Measurements from ENCODE around the gene SPON2.
A peak's percentile ranks its signal among the peaks of the same experiment; 100 is the strongest.

SPON2 gene

GRCh38 chr4:1160351-1160750 is 12.0 kb downstream of the SPON2 start:
- no peak overlapping the region for H3K4me3 ChIP-seq (ENCODE audit: low read length in 2 of 2)
- H3K4me1 ChIP-seq (ENCODE audit: control insufficient read depth, insufficient read depth, low read length) = peaks cover 5% of the 10 kb centered on the region
- no peaks in the 10 kb centered on the region for H3K36me3 ChIP-seq (ENCODE audit: control insufficient read depth in 2 of 2, insufficient read depth in 2 of 2, low read length in 2 of 2)
- H3K27me3 ChIP-seq (ENCODE audit: control insufficient read depth in 1 of 2, insufficient read depth in 2 of 2, low read length in 2 of 2) = no peaks in the 10 kb centered on the region
- H3K9me3 ChIP-seq (ENCODE audit: control insufficient read depth in 2 of 2, low read length in 2 of 2) = no peaks in the 10 kb centered on the region
- no peak overlapping the region for H3K27ac ChIP-seq (ENCODE audit: low read length)
- H3K9ac ChIP-seq (ENCODE audit: low read length in 2 of 2) = no peak overlapping the region

GRCh38 chr4:1156069-1156468 is 16.3 kb downstream of the SPON2 start:
- H3K4me1 ChIP-seq (ENCODE audit: control insufficient read depth, insufficient read depth, low read length) = peaks cover 11% of the 10 kb centered on the region
- peak overlapping the region; percentile 79 for H3K27ac ChIP-seq (ENCODE audit: low read length)
- no peak overlapping the region for H3K9ac ChIP-seq (ENCODE audit: low read length in 2 of 2)
- H3K27me3 ChIP-seq (ENCODE audit: control insufficient read depth in 1 of 2, insufficient read depth in 2 of 2, low read length in 2 of 2) = peaks cover 0 to 2% of the 10 kb centered on the region in 2 donors
- no peaks in the 10 kb centered on the region for H3K36me3 ChIP-seq (ENCODE audit: control insufficient read depth in 2 of 2, insufficient read depth in 2 of 2, low read length in 2 of 2)
- no peaks in the 10 kb centered on the region for H3K9me3 ChIP-seq (ENCODE audit: control insufficient read depth in 2 of 2, low read length in 2 of 2)
- H3K4me3 ChIP-seq (ENCODE audit: low read length in 2 of 2) = no peak overlapping the region

GRCh38 chr4:1155314-1155713 is 17.1 kb downstream of the SPON2 start:
- Histone ChIP-seq H3K4me3 (ENCODE audit: low read length in 2 of 2) (peak overlapping the region in 1 of 2 donors; percentile 47), H3K36me3 (ENCODE audit: control insufficient read depth in 2 of 2, insufficient read depth in 2 of 2, low read length in 2 of 2) (no peaks in the 10 kb centered on the region), H3K9me3 (ENCODE audit: control insufficient read depth in 2 of 2, low read length in 2 of 2) (no peaks in the 10 kb centered on the region), H3K4me1 (ENCODE audit: control insufficient read depth, insufficient read depth, low read length) (peaks cover 11% of the 10 kb centered on the region), H3K27me3 (ENCODE audit: control insufficient read depth in 1 of 2, insufficient read depth in 2 of 2, low read length in 2 of 2) (peaks cover 0 to 2% of the 10 kb centered on the region in 2 donors), H3K9ac (ENCODE audit: low read length in 2 of 2) (peak overlapping the region in 1 of 2 donors; percentile 51), H3K27ac (ENCODE audit: low read length) (peak overlapping the region; percentile 79)

GRCh38 chr4:1154523-1155182 is 17.7 kb downstream of the SPON2 start:
- Histone ChIP-seq H3K27ac (ENCODE audit: low read length) (peak overlapping the region; percentile 79), H3K9me3 (ENCODE audit: control insufficient read depth in 2 of 2, low read length in 2 of 2) (no peaks in the 10 kb centered on the region), H3K9ac (ENCODE audit: low read length in 2 of 2) (peak overlapping the region in 1 of 2 donors; percentile 51), H3K4me3 (ENCODE audit: low read length in 2 of 2) (peak overlapping the region; percentile 42 to 47), H3K36me3 (ENCODE audit: control insufficient read depth in 2 of 2, insufficient read depth in 2 of 2, low read length in 2 of 2) (no peaks in the 10 kb centered on the region), H3K27me3 (ENCODE audit: control insufficient read depth in 1 of 2, insufficient read depth in 2 of 2, low read length in 2 of 2) (peaks cover 0 to 2% of the 10 kb centered on the region in 2 donors), H3K4me1 (ENCODE audit: control insufficient read depth, insufficient read depth, low read length) (peaks cover 11% of the 10 kb centered on the region)

GRCh38 chr4:1154126-1154522 is 18.3 kb downstream of the SPON2 start:
- H3K36me3 ChIP-seq (ENCODE audit: control insufficient read depth in 2 of 2, insufficient read depth in 2 of 2, low read length in 2 of 2) = no peaks in the 10 kb centered on the region
- no peak overlapping the region for H3K9ac ChIP-seq (ENCODE audit: low read length in 2 of 2)
- H3K4me3 ChIP-seq (ENCODE audit: low read length in 2 of 2) = peak overlapping the region; percentile 42 to 47
- H3K9me3 ChIP-seq (ENCODE audit: control insufficient read depth in 2 of 2, low read length in 2 of 2) = no peaks in the 10 kb centered on the region
- H3K27ac ChIP-seq (ENCODE audit: low read length) = peak overlapping the region; percentile 79
- H3K4me1 ChIP-seq (ENCODE audit: control insufficient read depth, insufficient read depth, low read length) = peaks cover 11% of the 10 kb centered on the region
- H3K27me3 ChIP-seq (ENCODE audit: control insufficient read depth in 1 of 2, insufficient read depth in 2 of 2, low read length in 2 of 2) = peaks cover 0 to 2% of the 10 kb centered on the region in 2 donors

GRCh38 chr4:1153567-1154090 is 18.8 kb downstream of the SPON2 start:
- no peaks in the 10 kb centered on the region for H3K9me3 ChIP-seq (ENCODE audit: control insufficient read depth in 2 of 2, low read length in 2 of 2)
- H3K9ac ChIP-seq (ENCODE audit: low read length in 2 of 2) = no peak overlapping the region
- peaks cover 11% of the 10 kb centered on the region for H3K4me1 ChIP-seq (ENCODE audit: control insufficient read depth, insufficient read depth, low read length)
- no peak overlapping the region for H3K27ac ChIP-seq (ENCODE audit: low read length)
- no peak overlapping the region for H3K4me3 ChIP-seq (ENCODE audit: low read length in 2 of 2)
- no peaks in the 10 kb centered on the region for H3K36me3 ChIP-seq (ENCODE audit: control insufficient read depth in 2 of 2, insufficient read depth in 2 of 2, low read length in 2 of 2)
- peaks cover 0 to 2% of the 10 kb centered on the region in 2 donors for H3K27me3 ChIP-seq (ENCODE audit: control insufficient read depth in 1 of 2, insufficient read depth in 2 of 2, low read length in 2 of 2)

GRCh38 chr4:1152290-1152689 is 20.1 kb downstream of the SPON2 start:
- Histone ChIP-seq H3K9ac (ENCODE audit: low read length in 2 of 2) (no peak overlapping the region), H3K9me3 (ENCODE audit: control insufficient read depth in 2 of 2, low read length in 2 of 2) (no peaks in the 10 kb centered on the region), H3K4me1 (ENCODE audit: control insufficient read depth, insufficient read depth, low read length) (peaks cover 11% of the 10 kb centered on the region), H3K4me3 (ENCODE audit: low read length in 2 of 2) (no peak overlapping the region), H3K27ac (ENCODE audit: low read length) (no peak overlapping the region), H3K36me3 (ENCODE audit: control insufficient read depth in 2 of 2, insufficient read depth in 2 of 2, low read length in 2 of 2) (no peaks in the 10 kb centered on the region), H3K27me3 (ENCODE audit: control insufficient read depth in 1 of 2, insufficient read depth in 2 of 2, low read length in 2 of 2) (peaks cover 0 to 2% of the 10 kb centered on the region in 2 donors)

- Histone ChIP-seq H3K36me3 (ENCODE audit: control insufficient read depth in 2 of 2, insufficient read depth in 2 of 2, low read length in 2 of 2) (no peaks in the 10 kb centered on the region), H3K4me1 (ENCODE audit: control insufficient read depth, insufficient read depth, low read length) (peaks cover 11% of the 10 kb centered on the region), H3K9ac (ENCODE audit: low read length in 2 of 2) (no peak overlapping the region), H3K9me3 (ENCODE audit: control insufficient read depth in 2 of 2, low read length in 2 of 2) (no peaks in the 10 kb centered on the region), H3K27ac (ENCODE audit: low read length) (no peak overlapping the region), H3K4me3 (ENCODE audit: low read length in 2 of 2) (no peak overlapping the region), H3K27me3 (ENCODE audit: control insufficient read depth in 1 of 2, insufficient read depth in 2 of 2, low read length in 2 of 2) (peaks cover 0 to 2% of the 10 kb centered on the region in 2 donors)
Measured at GRCh38 chr4:1151541-1151940, 20.8 kb downstream of the SPON2 start.

- peaks cover 11% of the 10 kb centered on the region for H3K4me1 ChIP-seq (ENCODE audit: control insufficient read depth, insufficient read depth, low read length)
- no peaks in the 10 kb centered on the region for H3K9me3 ChIP-seq (ENCODE audit: control insufficient read depth in 2 of 2, low read length in 2 of 2)
- no peak overlapping the region for H3K27ac ChIP-seq (ENCODE audit: low read length)
- H3K4me3 ChIP-seq (ENCODE audit: low read length in 2 of 2) = no peak overlapping the region
- no peaks in the 10 kb centered on the region for H3K36me3 ChIP-seq (ENCODE audit: control insufficient read depth in 2 of 2, insufficient read depth in 2 of 2, low read length in 2 of 2)
- H3K27me3 ChIP-seq (ENCODE audit: control insufficient read depth in 1 of 2, insufficient read depth in 2 of 2, low read length in 2 of 2) = peaks cover 0 to 2% of the 10 kb centered on the region in 2 donors
- H3K9ac ChIP-seq (ENCODE audit: low read length in 2 of 2) = no peak overlapping the region
Measured at GRCh38 chr4:1150875-1151274, 21.5 kb downstream of the SPON2 start.

- Histone ChIP-seq H3K27me3 (ENCODE audit: control insufficient read depth in 1 of 2, insufficient read depth in 2 of 2, low read length in 2 of 2) (no peaks in the 10 kb centered on the region), H3K36me3 (ENCODE audit: control insufficient read depth in 2 of 2, insufficient read depth in 2 of 2, low read length in 2 of 2) (no peaks in the 10 kb centered on the region), H3K9me3 (ENCODE audit: control insufficient read depth in 2 of 2, low read length in 2 of 2) (no peaks in the 10 kb centered on the region), H3K9ac (ENCODE audit: low read length in 2 of 2) (no peak overlapping the region), H3K4me1 (ENCODE audit: control insufficient read depth, insufficient read depth, low read length) (no peaks in the 10 kb centered on the region), H3K4me3 (ENCODE audit: low read length in 2 of 2) (no peak overlapping the region), H3K27ac (ENCODE audit: low read length) (no peak overlapping the region)
Measured at GRCh38 chr4:1139860-1140259, 32.5 kb downstream of the SPON2 start.

- Histone ChIP-seq H3K27me3 (ENCODE audit: control insufficient read depth in 1 of 2, insufficient read depth in 2 of 2, low read length in 2 of 2) (no peaks in the 10 kb centered on the region), H3K9ac (ENCODE audit: low read length in 2 of 2) (no peak overlapping the region), H3K27ac (ENCODE audit: low read length) (no peak overlapping the region), H3K4me3 (ENCODE audit: low read length in 2 of 2) (no peak overlapping the region), H3K9me3 (ENCODE audit: control insufficient read depth in 2 of 2, low read length in 2 of 2) (no peaks in the 10 kb centered on the region), H3K4me1 (ENCODE audit: control insufficient read depth, insufficient read depth, low read length) (no peaks in the 10 kb centered on the region), H3K36me3 (ENCODE audit: control insufficient read depth in 2 of 2, insufficient read depth in 2 of 2, low read length in 2 of 2) (no peaks in the 10 kb centered on the region)
Measured at GRCh38 chr4:1137850-1138249, 34.5 kb downstream of the SPON2 start.

Data from stomach smooth muscle (tissue), 2 donors.